HEK293T (cell line): ENCODE results near the gene SSH3.

Source experiments
- CTCF ChIA-PET: fragments of 350-600 bp; formaldehyde crosslinking; extraction: SDS; loops from one replicate; lab custom pipeline; 2021; ENCODE audit warnings: antibody characterized with exemption, inconsistent platforms; lab: Yijun Ruan, JAX
- POLR2A ChIA-PET: fragments of 350-600 bp; formaldehyde crosslinking; extraction: SDS; loops from one replicate; lab custom pipeline; 2020; ENCODE audit warnings: antibody characterized with exemption, inconsistent platforms; lab: Yijun Ruan, JAX
- DNase-seq: peaks from one replicate; pipeline ENCODE4 v3.0.0; 2012; ENCODE audit warnings: mixed read lengths; ENCODE audit errors: extremely low spot score
- ARNT ChIP-seq: fragments of 450-650 bp; IDR thresholded peaks from 2 replicates; pipeline ENCODE4 v1.6.1; 2017; ENCODE audit warnings: mild to moderate bottlenecking
- BHLHE40 ChIP-seq: fragments of 450-650 bp; IDR thresholded peaks from 2 replicates; pipeline ENCODE4 v1.6.1; 2016; ENCODE audit warnings: mild to moderate bottlenecking, moderate library complexity, borderline replicate concordance
- CTBP1 ChIP-seq: fragments of 450-650 bp; IDR thresholded peaks from 2 replicates; pipeline ENCODE4 v1.6.1; 2016; ENCODE audit warnings: borderline replicate concordance
- ELF4 ChIP-seq: fragments of 450-650 bp; IDR thresholded peaks from 2 replicates; pipeline ENCODE4 v1.6.1; 2017; ENCODE audit warnings: antibody characterized with exemption
- FOXA1 ChIP-seq: fragments of 450-650 bp; IDR thresholded peaks from 2 replicates; pipeline ENCODE4 v1.6.1; 2016; ENCODE audit warnings: mild to moderate bottlenecking
- FOXK2 ChIP-seq: fragments of 450-650 bp; IDR thresholded peaks from 2 replicates; pipeline ENCODE4 v1.6.1; 2016; ENCODE audit warnings: mild to moderate bottlenecking
- FOXM1 ChIP-seq: fragments of 450-650 bp; IDR thresholded peaks from 2 replicates; pipeline ENCODE4 v1.6.1; 2017; ENCODE audit warnings: mild to moderate bottlenecking, borderline replicate concordance
- HDGF ChIP-seq: fragments of 450-650 bp; IDR thresholded peaks from 2 replicates; pipeline ENCODE4 v1.6.1; 2017; ENCODE audit warnings: antibody characterized with exemption, borderline replicate concordance
- L3MBTL2 ChIP-seq: fragments of 450-650 bp; conservative IDR thresholded peaks from 2 replicates; pipeline ENCODE4 v1.6.1; 2016; ENCODE audit warnings: mild to moderate bottlenecking
- LEF1 ChIP-seq: fragments of 450-650 bp; IDR thresholded peaks from 2 replicates; pipeline ENCODE4 v1.6.1; 2017; ENCODE audit warnings: mild to moderate bottlenecking, borderline replicate concordance
- NFRKB ChIP-seq: fragments of 450-650 bp; IDR thresholded peaks from 2 replicates; pipeline ENCODE4 v1.6.1; 2016; ENCODE audit warnings: mild to moderate bottlenecking, moderate library complexity
- SP1 ChIP-seq: fragments of 450-650 bp; IDR thresholded peaks from 2 replicates; pipeline ENCODE4 v1.6.1; 2017
- SUZ12 ChIP-seq: fragments of 450-650 bp; IDR thresholded peaks from 2 replicates; pipeline ENCODE4 v1.6.1; 2016; ENCODE audit warnings: mild to moderate bottlenecking
- TARDBP ChIP-seq: fragments of 450-650 bp; IDR thresholded peaks from 2 replicates; pipeline ENCODE4 v1.6.1; 2016
- ZNF384 ChIP-seq: fragments of 450-650 bp; IDR thresholded peaks from 2 replicates; pipeline ENCODE4 v1.6.1; 2016
- TF ChIP-seq, protein P1 (sequence below): fragments of 450-650 bp; IDR thresholded peaks from 2 replicates; pipeline ENCODE4 v1.6.1; 2016

Gene SSH3

DNA sequence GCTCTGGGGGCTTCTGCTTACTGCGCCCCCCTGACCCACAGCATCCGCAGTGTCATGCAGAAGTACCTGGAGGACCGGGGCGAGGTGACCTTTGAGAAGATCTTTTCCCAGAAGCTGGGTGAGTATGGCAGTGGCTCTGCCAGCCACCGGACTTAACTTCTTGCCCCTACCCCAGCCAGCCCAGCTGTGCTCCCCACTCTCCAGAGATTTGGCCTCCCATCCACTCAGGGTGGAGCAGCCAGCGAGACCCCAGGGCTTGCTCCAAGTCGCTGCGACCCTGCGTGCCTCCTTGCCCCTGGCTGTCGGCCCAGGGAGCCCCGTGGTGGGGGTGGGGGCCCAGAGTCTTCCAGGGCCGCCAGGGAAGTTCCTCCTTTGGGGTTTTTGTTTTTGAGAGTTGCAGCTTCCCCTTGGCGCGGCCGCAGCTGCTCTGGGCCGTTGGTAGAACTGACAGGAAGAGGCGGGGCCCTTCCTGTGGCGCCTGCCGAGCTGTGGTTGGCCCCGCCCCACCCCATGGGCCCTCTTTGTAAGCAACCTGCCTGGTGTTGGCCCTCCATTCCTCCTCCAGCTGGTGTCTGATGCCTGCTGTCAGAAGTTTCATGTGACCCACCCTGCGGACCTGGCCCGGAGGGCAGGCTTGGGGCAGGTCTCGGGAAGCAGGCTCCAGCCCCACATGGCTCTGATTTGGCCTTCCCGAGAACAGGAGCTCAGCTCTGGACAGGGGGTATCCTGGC, 25.9 kb upstream of the SSH3 start:
- no peak for TF ChIP-seq TARDBP
- no peak for TF ChIP-seq ZNF384
- no peak for TF ChIP-seq SP1
- no peak for TF ChIP-seq SUZ12
- no peak for TF ChIP-seq ARNT
- no peak for TF ChIP-seq HDGF
- TF ChIP-seq ELF4: no peak
- TF ChIP-seq NFRKB: no peak
- TF ChIP-seq FOXK2: no peak
- TF ChIP-seq, protein P1, sequence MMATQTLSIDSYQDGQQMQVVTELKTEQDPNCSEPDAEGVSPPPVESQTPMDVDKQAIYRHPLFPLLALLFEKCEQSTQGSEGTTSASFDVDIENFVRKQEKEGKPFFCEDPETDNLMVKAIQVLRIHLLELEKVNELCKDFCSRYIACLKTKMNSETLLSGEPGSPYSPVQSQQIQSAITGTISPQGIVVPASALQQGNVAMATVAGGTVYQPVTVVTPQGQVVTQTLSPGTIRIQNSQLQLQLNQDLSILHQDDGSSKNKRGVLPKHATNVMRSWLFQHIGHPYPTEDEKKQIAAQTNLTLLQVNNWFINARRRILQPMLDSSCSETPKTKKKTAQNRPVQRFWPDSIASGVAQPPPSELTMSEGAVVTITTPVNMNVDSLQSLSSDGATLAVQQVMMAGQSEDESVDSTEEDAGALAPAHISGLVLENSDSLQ: no peak
- TF ChIP-seq CTBP1: no peak
- DNase-seq: no peak
- ChIA-PET POLR2A (interaction anchor here (1.3 kb wide), 1 partner anchor 11 kb away, joined by 5 read pairs; no protein-coding TSS in a partner anchor), CTCF (interaction anchor here (0.6 kb wide), 1 partner anchor 65 kb away, joined by 3 read pairs; no protein-coding TSS in a partner anchor)

DNA sequence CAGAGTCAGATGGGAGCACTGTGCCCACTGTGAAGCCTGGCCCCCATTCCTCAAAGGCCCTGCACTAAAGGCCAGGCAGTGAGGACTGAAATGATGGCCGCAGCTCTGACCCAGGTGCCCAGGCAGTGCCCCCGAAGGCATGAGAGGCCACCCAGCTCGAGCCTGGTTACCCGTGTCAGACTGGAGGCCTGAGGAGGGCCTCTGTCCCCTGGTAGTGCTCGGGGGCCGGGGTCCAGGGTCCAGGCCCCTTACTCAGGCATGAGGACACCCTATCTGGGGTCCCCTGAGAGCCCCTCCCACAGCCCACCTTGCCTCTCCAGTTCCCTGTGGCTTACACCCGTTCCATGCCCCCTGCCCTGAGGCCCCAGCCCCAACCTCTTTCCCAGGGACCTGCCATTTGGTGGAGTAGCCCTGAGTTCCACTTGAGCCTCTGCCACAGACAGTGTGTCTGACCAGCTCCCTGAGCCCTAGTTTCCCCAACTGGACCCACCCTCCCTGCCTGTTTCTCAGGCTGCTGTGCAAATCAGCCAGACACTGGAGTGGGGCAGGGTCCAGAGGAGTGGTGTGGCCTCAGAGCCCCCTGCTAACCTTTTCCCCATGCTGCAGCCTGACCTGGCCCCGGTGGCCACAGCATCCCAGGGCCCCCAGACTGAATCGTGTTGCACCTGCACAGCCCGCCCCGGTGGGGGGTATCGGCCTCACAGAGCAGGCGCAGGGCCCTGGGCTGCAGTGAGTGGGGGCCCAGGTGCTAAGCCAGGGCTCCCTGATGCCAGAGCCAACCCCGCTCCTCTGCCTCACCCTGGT, 25.0 kb upstream of the SSH3 start:
- DNase-seq: no peak
- ChIA-PET CTCF (no interaction called here), POLR2A (interaction anchor here (1.3 kb wide), 1 partner anchor 10 kb away, joined by 5 read pairs; no protein-coding TSS in a partner anchor)
- TF ChIP-seq NFRKB (no peak), SUZ12 (no peak), LEF1 (no peak), HDGF (no peak), FOXA1 (no peak), FOXM1 (no peak), FOXK2 (no peak), ARNT (no peak), TARDBP (no peak)
- TF ChIP-seq, protein P1: no peak

DNA sequence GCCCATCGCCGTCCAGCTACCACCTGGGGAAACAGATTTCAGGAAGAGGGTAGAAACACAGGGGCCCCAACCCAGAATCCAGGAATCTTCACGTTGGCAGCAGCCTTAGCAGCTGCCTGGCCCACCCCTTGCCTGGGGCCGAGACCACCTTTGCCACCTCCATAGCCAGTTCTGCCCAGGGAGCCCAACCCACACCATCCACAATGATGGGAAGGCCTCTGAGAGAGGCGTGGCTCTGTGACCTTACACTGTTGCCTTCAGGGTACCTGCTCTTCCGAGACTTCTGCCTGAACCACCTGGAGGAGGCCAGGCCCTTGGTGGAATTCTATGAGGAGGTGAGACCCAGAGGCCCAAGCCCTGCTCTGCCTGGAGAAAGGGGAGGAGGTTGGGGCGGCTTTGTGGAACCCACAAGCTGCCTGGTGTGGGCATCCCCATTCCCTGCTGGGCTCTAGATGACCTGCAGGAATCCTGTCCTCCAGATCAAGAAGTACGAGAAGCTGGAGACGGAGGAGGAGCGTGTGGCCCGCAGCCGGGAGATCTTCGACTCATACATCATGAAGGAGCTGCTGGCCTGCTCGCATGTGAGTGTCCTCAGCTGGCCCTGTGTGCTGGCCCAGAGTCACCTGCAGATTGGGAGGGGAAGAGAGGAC, 24.3 kb upstream of the SSH3 start:
- CTCF ChIA-PET: no interaction called here
- TF ChIP-seq, protein P1: no peak
- TF ChIP-seq FOXA1 (no peak), LEF1 (no peak), SP1 (no peak)
- POLR2A ChIA-PET: interaction anchor here (1.5 kb wide), 1 partner anchor 10 kb away, joined by 5 read pairs; the partner anchor contains the start of gene ANKRD13D

DNA sequence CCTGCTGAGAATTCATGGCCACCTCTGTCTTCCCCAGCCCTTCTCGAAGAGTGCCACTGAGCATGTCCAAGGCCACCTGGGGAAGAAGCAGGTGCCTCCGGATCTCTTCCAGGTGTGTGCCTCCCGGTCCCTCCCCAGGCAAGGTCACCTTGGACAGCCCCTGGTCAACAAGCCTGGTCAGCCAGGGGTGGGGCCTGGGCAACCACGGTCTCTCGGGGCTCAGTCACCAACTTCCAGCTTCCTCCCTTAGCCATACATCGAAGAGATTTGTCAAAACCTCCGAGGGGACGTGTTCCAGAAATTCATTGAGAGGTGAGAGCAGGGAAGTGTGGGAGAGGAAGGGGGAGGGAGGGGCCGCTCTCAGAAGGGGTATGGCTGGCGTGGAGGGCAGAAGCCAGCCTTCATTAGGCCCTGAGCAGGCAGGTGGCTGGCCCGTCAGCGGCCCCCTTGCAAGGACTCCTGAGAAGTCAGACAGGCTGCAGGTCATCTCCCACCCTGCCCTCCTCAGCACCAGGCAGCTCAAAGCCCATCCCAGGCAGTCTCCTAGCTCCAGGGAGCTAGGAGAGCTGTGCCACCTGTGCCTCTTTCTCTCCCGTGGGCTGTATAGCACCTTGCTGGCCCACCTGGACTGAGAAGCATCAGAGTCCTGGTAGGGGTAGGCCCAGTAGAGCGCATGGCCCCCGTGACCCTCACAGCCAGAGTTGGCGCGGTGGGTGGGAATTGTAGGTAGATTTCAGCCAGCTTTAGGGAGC, 23.6 kb upstream of the SSH3 start:
- TF ChIP-seq FOXK2 (no peak), SP1 (no peak), FOXM1 (no peak), ARNT (no peak), CTBP1 (no peak), LEF1 (no peak), BHLHE40 (no peak), HDGF (no peak), NFRKB (no peak), SUZ12 (no peak), ZNF384 (no peak)
- TF ChIP-seq, protein P1: no peak
- no peak for DNase-seq
- ChIA-PET POLR2A (interaction anchor here (0.8 to 1.5 kb wide), 3 partner anchors 8 to 13 kb away, joined by 3 to 5 read pairs (median 3); partner anchors contain the start of gene ANKRD13D), CTCF (no interaction called here)

More for the DNA sequence above, 24.3 kb upstream of the SSH3 start:
- no peak for DNase-seq

DNA sequence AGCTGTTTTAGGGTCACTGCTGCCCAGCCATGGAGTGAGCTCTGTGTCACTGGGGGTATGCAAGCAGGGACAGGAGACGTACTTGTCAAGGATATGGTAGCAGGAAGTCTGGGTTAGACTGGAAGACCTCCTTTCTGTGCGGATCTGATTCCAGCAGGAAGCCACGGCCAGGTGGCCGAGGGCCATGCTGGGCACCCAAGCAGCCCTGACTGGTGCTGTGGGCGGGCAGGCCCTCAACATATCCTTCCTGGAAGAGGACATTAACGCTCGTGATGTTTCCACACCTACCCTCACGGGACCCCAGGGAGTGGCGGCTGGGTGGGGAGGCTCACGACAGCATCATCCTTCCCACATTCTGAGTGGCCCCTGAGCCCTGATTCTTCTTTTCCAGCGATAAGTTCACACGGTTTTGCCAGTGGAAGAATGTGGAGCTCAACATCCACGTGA, 23.0 kb upstream of the SSH3 start:
- POLR2A ChIA-PET: interaction anchor here (0.8 to 1.5 kb wide), 3 partner anchors 9 to 14 kb away, joined by 3 to 5 read pairs (median 3); partner anchors contain the start of gene ANKRD13D
- DNase-seq: no peak
- CTCF ChIA-PET: no interaction called here
- TF ChIP-seq HDGF: no peak
- TF ChIP-seq NFRKB: no peak
- TF ChIP-seq ARNT: no peak
- no peak for TF ChIP-seq SP1
- TF ChIP-seq TARDBP: no peak
- no peak for TF ChIP-seq CTBP1
- TF ChIP-seq, protein P1: no peak
- TF ChIP-seq FOXK2: no peak
- TF ChIP-seq BHLHE40: no peak
- TF ChIP-seq ZNF384: no peak
- no peak for TF ChIP-seq LEF1
- no peak for TF ChIP-seq ELF4
- no peak for TF ChIP-seq FOXA1
- TF ChIP-seq FOXM1: no peak
- no peak for TF ChIP-seq L3MBTL2
- TF ChIP-seq SUZ12: no peak
